IMR-90 (cell line): ENCODE measurements around the gene C2orf49. TPM values are rescaled to one million over a fixed set of nuclear protein-coding genes. Genes with fewer than 3 reads are reported as not detected.

Experiments used
- ATAC-seq: fragments of 200-7000 bp; cut with Tn5 transposase; 2 replicates; pipeline ENCODE4 v1.9.1; 2020; ENCODE audit warnings: low read depth, mild to moderate bottlenecking, moderate library complexity
- BruUV-seq: library from RNA; stranded (reverse); fragments of 400-500 nt; replicated peaks from 2 replicates; lab custom pipeline; 2021; lab: Mats Ljungman, UMichigan
- CTCF ChIA-PET: fragments of 300-600 bp; formaldehyde crosslinking; extraction: SDS; loops from one replicate; lab custom pipeline; 2021; ENCODE audit warnings: antibody characterized with exemption; lab: Yijun Ruan, JAX
- POLR2A ChIA-PET: fragments of 300-600 bp; sonication (Branson Sonifier 250); formaldehyde crosslinking; loops from one replicate; lab custom pipeline; 2022; ENCODE audit warnings: antibody characterized with exemption; ENCODE audit not compliant: unreplicated experiment; lab: Charles Lee
- DNase-seq: peaks from one replicate; pipeline ENCODE4 v3.0.0; 2013
- H2AFZ ChIP-seq: replicated peaks from 2 replicates; pipeline ENCODE3; 2013; ENCODE audit warnings: low read length, mild to moderate bottlenecking; ENCODE audit not compliant: poor library complexity
- H2AK5ac ChIP-seq: 2 replicates; pipeline ENCODE4 v1.6.1; 2013; ENCODE audit warnings: low read depth, low read length, inconsistent platforms
- H2AK9ac ChIP-seq: replicated peaks from 2 replicates; pipeline ENCODE3; 2013; ENCODE audit warnings: mild to moderate bottlenecking, low read depth, low read length, moderate library complexity; ENCODE audit not compliant: poor library complexity
- H2BK120ac ChIP-seq: 2 replicates; pipeline ENCODE4 v1.6.1; 2013; ENCODE audit warnings: low read depth, low read length, inconsistent platforms
- H2BK15ac ChIP-seq: 3 replicates; pipeline ENCODE4 v1.6.1; 2013; ENCODE audit warnings: low read depth, low read length, inconsistent platforms
- H2BK20ac ChIP-seq: 2 replicates; pipeline ENCODE4 v1.6.1; 2013; ENCODE audit warnings: low read depth, mild to moderate bottlenecking, inconsistent platforms, low read length, moderate library complexity
- H2BK5ac ChIP-seq: 2 replicates; pipeline ENCODE4 v1.6.1; 2013; ENCODE audit warnings: mild to moderate bottlenecking, low read depth, low read length, inconsistent platforms; ENCODE audit not compliant: poor library complexity, severe bottlenecking
- H3K14ac ChIP-seq: replicated peaks from 2 replicates; pipeline ENCODE4 v1.6.1; 2013; ENCODE audit warnings: low read depth, low read length, inconsistent platforms
- H3K18ac ChIP-seq: 2 replicates; pipeline ENCODE4 v1.6.1; 2013; ENCODE audit warnings: low read depth, low read length, control low read depth
- H3K23ac ChIP-seq: 2 replicates; pipeline ENCODE4 v1.6.1; 2013; ENCODE audit warnings: low read depth, low read length, inconsistent platforms
- H3K27ac ChIP-seq: 2 replicates; pipeline ENCODE4 v1.5.1; 2013; ENCODE audit warnings: mild to moderate bottlenecking, control low read depth, low read length; ENCODE audit not compliant: insufficient read depth
- H3K27me3 ChIP-seq: 2 replicates; pipeline ENCODE4 v1.6.1; 2013; ENCODE audit warnings: low read length; ENCODE audit not compliant: control insufficient read depth, insufficient read depth
- H3K36me3 ChIP-seq: 2 replicates; pipeline ENCODE4 v1.6.1; 2013; ENCODE audit warnings: low read length, mixed read lengths; ENCODE audit not compliant: control insufficient read depth, insufficient read depth
- H3K4ac ChIP-seq: 2 replicates; pipeline ENCODE4 v1.6.1; 2013; ENCODE audit warnings: low read depth, low read length, inconsistent platforms
- H3K4me1 ChIP-seq: 2 replicates; pipeline ENCODE4 v1.6.1; 2013; ENCODE audit warnings: low read length, mixed read lengths; ENCODE audit not compliant: control insufficient read depth, insufficient read depth
- H3K4me2 ChIP-seq: 2 replicates; pipeline ENCODE4 v1.6.1; 2013; ENCODE audit warnings: low read depth, mild to moderate bottlenecking, control low read depth, low read length, moderate library complexity
- H3K4me3 ChIP-seq: 2 replicates; pipeline ENCODE4 v1.5.1; 2013; ENCODE audit warnings: low read depth, mild to moderate bottlenecking, control low read depth, low read length, moderate library complexity; ENCODE audit not compliant: insufficient read depth
- H3K56ac ChIP-seq: 2 replicates; pipeline ENCODE4 v1.6.1; 2013; ENCODE audit warnings: low read length, inconsistent platforms; ENCODE audit not compliant: insufficient read depth; ENCODE audit errors: extremely low read depth
- H3K79me1 ChIP-seq, 2 experiments: 2 replicates each; pipeline ENCODE4 v1.6.1; 2013; ENCODE audit warnings: low read length in 2 of 2, inconsistent platforms in 1 of 2, low read depth in 1 of 2
- H3K9ac ChIP-seq: 2 replicates; pipeline ENCODE4 v1.6.1; 2013; ENCODE audit warnings: low read depth, low read length, control low read depth
- H3K9me1 ChIP-seq: 2 replicates; pipeline ENCODE4 v1.6.1; 2013; ENCODE audit warnings: low read length, inconsistent platforms; ENCODE audit not compliant: insufficient read depth
- H3K9me3 ChIP-seq: 2 replicates; pipeline ENCODE4 v1.6.1; 2013; ENCODE audit warnings: low read length; ENCODE audit not compliant: control insufficient read depth, insufficient read depth
- H4K20me1 ChIP-seq: 2 replicates; pipeline ENCODE4 v1.6.1; 2013; ENCODE audit warnings: low read length, inconsistent platforms; ENCODE audit not compliant: insufficient read depth
- H4K5ac ChIP-seq: 2 replicates; pipeline ENCODE4 v1.6.1; 2013; ENCODE audit warnings: mild to moderate bottlenecking, low read depth, low read length, control low read depth
- H4K8ac ChIP-seq, 2 experiments: 2 replicates each; pipeline ENCODE4 v1.6.1; 2013; ENCODE audit warnings: low read depth in 2 of 2, low read length in 2 of 2, control low read depth in 1 of 2, inconsistent platforms in 1 of 2
- H4K91ac ChIP-seq: 2 replicates; pipeline ENCODE4 v1.6.1; 2013; ENCODE audit warnings: low read depth, low read length, inconsistent platforms; ENCODE audit not compliant: insufficient read depth
- CEBPB ChIP-seq: IDR thresholded peaks from 2 replicates; pipeline ENCODE4 v1.6.1; 2012; ENCODE audit warnings: low read depth, low read length, improper control_type of control experiment
- MAFK ChIP-seq: IDR thresholded peaks from 2 replicates; pipeline ENCODE4 v1.6.1; 2012; ENCODE audit warnings: low read depth, low read length, improper control_type of control experiment
- RFX5 ChIP-seq: IDR thresholded peaks from 2 replicates; pipeline ENCODE4 v1.8.0; 2012; ENCODE audit warnings: low read depth, mild to moderate bottlenecking, low read length, moderate library complexity
- WGBS, 2 experiments: methylation state at CpG; one replicate each; pipeline versions ENCODE4 v1.1.5 to v1.1.7; 2013; ENCODE audit warnings: missing lambda C conversion rate in 2 of 2; ENCODE audit not compliant: insufficient read length in 1 of 2; ENCODE audit errors: extremely low coverage in 2 of 2; 5-methylcytosine and 5-hydroxymethylcytosine counted together
- dilution Hi-C: fragments of 300-500 bp; cut with HindIII; formaldehyde crosslinking; loops from one replicate; pipeline ENCODE4 v1.14.3; 2018; ENCODE audit warnings: low sequenced_read_pairs; ENCODE audit not compliant: unreplicated experiment
- in situ Hi-C: fragments of 300-500 bp; cut with MboI; formaldehyde crosslinking; loops from 3 replicates; pipeline ENCODE4 v1.14.3; 2019; ENCODE audit warnings: low sequenced_read_pairs, inconsistent platforms, mixed read lengths
- intact Hi-C: fragments of 100-400 bp; cut with micrococcal nuclease; formaldehyde crosslinking; loops from 2 replicates; pipeline ENCODE4 v1.10.0; 2022
- polyA plus RNA-seq, 3 experiments: library from polyadenylated mRNA; depleted of rRNA; stranded (reverse); fragments of >200 nt; gene quantifications; 2 replicates each; pipeline ENCODE4 v1.2.3, GENCODE V29; 2012; ENCODE audit warnings: low replicate concordance in 1 of 3
- total RNA-seq: library from RNA; depleted of rRNA; stranded (reverse); fragments of >200 nt; gene quantifications from 2 replicates; pipeline ENCODE4 v1.2.3, GENCODE V29; 2012

The C2orf49 gene
- total and polyA plus RNA-seq, 2 of the 4 experiments (the other 2 are of a cell fraction) = 3.8 to 8.5 TPM

DNA sequence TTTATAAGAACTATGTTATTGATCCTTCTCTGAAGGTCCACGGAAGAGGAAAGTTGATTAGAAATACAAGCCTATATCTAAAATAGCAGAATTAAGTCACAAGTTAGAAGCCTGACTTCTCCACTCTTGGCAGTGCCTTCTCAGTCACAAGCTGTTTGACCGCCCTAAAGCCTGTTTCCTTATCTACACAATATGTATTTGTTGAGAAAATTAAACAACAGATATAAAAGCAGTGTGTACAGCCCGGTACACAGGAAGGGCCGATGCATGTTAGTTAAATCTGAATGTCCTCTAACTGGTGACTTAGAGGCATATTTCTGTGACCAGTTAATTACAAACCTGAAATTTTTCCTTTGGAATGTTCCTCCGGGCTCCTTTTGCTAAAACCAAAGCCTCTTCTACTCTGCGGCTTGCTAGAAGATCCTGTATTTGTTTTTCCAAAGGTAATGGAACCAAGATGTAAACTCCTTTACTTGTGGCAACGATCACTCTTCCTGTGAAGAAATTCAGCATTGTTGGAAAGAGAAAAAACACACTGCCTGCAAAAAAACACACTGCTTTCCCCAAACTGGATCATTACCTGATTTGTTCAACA, 41.2 kb upstream of the C2orf49 start:
- intact Hi-C loops = no loop called here
- WGBS, 2 experiments = 83% methylated on average over 2 of the region's 7 CpGs; no CpG with 5 or more reads in 1 of the 2 experiments
- BruUV-seq = no TSS peak
- in situ Hi-C loops = loop anchor here (5.0 kb wide), 1 partner anchor 184 kb away; no protein-coding TSS in a partner anchor
- no peak for TF ChIP-seq MAFK
- no peak for TF ChIP-seq RFX5
- TF ChIP-seq CEBPB = no peak
- no peak overlapping the region for H3K4me2 ChIP-seq
- no peaks in the 10 kb centered on the region for H3K9me3 ChIP-seq
- no peak overlapping the region for H3K4me3 ChIP-seq
- no peak overlapping the region for H3K14ac ChIP-seq
- H4K5ac ChIP-seq = no peak overlapping the region
- no peak overlapping the region for H3K9ac ChIP-seq
- no peak overlapping the region for H2AFZ ChIP-seq
- H3K4ac ChIP-seq = no peak overlapping the region
- no peak overlapping the region for H2AK9ac ChIP-seq
- DNase-seq (no peak), ATAC-seq (no peak)
- CTCF ChIA-PET = no interaction called here
- H3K27me3 ChIP-seq = no peaks in the 10 kb centered on the region
- no peaks in the 10 kb centered on the region; the same call in 1 of the 2 replicates for H4K20me1 ChIP-seq
- no peak overlapping the region for H2BK20ac ChIP-seq
- H3K9me1 ChIP-seq = 0 out of 2 replicates have a peak, but pooled peaks cover 3% of the 10 kb centered on the region
- H3K18ac ChIP-seq = no peak overlapping the region
- no peak overlapping the region for H2BK5ac ChIP-seq
- peaks cover 7% of the 10 kb centered on the region for H3K36me3 ChIP-seq
- 0 out of 2 replicates have a peak, but pooled peaks cover 2% of the 10 kb centered on the region for H3K4me1 ChIP-seq
- no peak overlapping the region for H3K56ac ChIP-seq
- H3K79me1 ChIP-seq = peaks cover 2 to 19% of the 10 kb centered on the region in 2 experiments; a peak in 3 of 4 replicates
- no peak overlapping the region for H2BK120ac ChIP-seq
- no peak overlapping the region for H3K27ac ChIP-seq
- H4K91ac ChIP-seq = no peak overlapping the region
- no peak overlapping the region for H3K23ac ChIP-seq
- H2AK5ac ChIP-seq = no peak overlapping the region
- POLR2A ChIA-PET = no interaction called here
- no peak overlapping the region for H2BK15ac ChIP-seq
- dilution Hi-C loops = no loop called here
- no peak overlapping the region for H4K8ac ChIP-seq
